DLD1 (cell line): ENCODE results near the gene ABCA1.
"Not testable (repeated sequence)": the region's sequence is repeated elsewhere in the genome, so short reads cannot be mapped to it uniquely, and the experiment has no call there.

Source experiments
- in situ Hi-C: cut with HindIII; loops from 2 replicates; pipeline ENCODE4 v1.10.0; 2017; ENCODE audit warnings: low sequenced_read_pairs

Gene ABCA1

DNA sequence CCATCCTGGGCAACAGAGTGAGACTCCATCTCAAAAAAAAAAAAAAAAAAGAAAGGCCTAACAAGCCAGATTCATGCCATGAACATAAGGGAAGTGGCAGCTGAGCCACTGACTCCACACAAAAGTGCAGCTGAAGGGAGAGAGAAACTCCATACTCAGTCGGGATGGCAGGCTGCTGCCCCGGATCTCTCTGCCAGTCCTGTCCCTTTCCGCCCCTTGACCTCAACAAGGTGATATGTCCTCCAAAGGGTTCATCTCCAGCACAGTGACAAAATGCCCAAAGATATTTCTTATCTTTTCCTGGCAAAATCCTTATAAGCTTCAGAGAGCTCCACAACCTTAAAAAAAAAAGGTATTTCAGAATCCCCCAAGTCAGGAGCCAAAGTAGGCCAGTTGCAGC, 52.6 kb downstream of the ABCA1 start:
- in situ Hi-C loops, result no loop called here

DNA sequence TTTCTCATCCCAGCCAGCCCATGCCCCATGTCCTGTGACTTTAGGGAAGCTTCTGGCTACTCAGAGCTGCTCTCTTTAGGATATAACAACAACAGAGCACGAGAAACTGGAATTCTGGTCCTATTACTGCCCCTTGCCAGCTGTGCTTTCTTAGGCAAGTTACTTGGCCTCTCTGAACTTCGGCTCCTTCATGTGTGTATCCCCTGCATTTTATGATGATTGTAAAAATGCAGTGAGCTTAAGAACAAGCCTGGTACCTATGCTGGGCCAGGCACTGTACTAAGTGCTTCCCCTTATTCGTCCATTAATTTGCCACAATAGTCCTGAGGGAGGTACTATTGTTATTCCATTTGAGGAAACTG, 54.5 kb downstream of the ABCA1 start:
- in situ Hi-C loops, result no loop called here

DNA sequence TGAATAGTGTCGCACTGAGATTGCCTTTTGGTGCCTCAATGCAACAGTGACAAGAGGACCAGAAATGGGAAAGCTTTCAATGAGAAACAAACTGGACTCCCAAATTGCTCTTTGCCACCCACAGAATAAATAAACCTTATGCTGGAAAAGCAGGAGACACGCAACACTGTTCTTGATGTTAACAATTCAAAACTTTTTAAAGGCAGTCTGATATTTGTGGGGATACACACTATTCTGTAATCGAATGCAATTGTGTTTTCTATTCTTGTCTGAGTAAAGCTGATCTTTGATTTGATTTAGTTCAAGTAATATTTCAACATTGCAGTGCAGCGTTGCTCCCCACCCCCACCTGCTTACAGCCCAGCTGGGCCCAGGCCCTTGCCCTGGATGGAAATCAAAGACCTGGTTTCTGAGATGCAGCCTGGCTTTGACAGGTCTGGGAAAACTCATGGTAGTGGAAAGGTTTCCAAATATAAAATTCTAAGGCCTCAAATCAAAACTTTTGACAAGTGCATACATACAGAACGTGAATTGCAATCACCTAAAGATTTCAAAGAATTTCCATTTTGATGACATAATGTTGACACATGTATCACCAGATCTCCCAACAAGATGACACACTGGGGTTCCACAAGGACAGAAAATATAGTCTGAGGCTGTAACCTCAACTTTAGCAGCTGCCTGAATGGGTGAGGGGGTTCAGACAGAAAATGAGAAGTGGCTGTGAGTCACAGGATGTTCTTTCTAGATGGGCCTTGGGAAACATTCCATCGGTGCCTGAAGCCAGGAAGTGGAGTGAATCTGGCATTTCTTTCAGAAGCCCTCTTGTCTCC, 55.1 kb downstream of the ABCA1 start:
- in situ Hi-C loops, result no loop called here

DNA sequence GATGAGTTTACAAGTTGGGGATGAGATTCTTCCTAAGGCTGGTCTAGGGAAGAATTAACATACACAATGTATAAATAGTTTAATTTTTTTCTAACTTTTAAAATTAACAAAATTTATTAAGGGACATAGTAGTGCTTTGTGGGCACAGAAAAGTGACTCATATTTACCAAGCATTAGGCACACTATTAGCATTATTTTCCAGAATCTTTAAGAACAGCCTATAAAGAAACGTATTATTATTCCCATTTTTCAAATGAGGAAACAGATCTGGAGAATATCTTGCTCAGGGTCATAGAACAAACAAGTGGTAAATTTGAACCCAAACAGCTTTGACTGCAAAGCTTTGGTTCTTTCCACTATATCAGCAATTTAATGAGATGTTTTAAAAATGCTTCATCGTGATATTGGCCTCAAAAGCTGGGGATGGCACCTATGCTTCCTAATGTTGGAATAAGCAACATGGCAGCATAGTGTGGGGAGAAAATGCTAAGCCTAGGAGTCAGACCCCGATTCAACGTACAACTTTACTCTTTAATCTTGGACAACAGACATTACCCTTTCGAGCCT, 55.9 kb downstream of the ABCA1 start:
- in situ Hi-C loops, result no loop called here

DNA sequence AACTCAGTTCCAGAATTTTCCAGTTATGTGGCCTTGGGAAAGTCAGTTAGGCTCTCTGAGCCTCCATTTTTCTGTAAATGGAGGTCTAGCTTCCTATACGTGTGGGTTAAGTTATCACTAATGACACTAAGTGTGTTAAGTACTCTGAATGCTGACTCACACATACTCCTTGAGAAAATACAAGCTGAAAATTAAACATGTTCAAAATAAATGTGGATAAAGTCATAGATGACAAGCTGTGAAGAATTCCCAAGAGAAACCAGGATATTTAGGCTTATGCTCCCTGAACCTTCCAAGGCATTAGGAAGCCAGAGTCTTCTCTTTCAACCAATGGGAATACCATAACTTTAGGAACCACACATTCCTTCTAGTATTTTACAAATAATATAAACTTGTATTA, 58.1 kb downstream of the ABCA1 start:
- in situ Hi-C loops, result no loop called here

DNA sequence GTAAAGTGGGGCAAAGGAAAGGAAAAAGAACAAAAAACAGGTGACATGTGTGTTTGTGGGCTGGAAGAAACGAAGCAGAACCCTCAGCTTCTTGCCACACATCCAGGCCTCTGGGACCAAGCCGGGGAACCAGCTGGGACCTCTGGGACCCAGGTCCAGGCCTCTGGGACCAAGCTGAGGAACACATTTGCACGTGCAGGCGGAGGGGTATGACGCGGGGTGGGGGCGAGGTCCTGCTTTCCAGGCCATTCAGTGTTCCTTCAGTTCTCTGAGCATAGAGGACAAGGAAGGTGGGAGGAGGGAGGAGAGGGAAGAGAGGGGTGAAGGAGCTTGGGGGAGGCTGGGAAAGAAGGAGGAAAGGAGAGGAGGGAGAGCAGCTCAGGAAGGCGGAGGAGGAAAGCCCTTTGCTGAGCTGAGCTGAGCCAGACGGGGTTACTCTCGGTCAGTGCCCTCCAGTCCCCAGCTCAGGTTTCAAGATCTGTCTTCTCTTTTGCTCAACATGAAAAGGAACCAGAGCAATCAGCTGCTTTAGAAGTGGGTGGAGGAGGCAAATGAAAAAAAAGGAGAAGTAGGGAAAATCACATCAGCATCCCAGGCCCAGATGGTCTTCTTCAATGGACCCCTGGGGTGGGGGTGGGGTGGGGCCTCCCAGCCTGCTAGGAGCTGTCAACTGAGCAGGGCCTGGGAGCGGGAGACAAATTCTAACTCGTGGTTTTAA, 59.1 kb downstream of the ABCA1 start:
- in situ Hi-C loops, result no loop called here

DNA sequence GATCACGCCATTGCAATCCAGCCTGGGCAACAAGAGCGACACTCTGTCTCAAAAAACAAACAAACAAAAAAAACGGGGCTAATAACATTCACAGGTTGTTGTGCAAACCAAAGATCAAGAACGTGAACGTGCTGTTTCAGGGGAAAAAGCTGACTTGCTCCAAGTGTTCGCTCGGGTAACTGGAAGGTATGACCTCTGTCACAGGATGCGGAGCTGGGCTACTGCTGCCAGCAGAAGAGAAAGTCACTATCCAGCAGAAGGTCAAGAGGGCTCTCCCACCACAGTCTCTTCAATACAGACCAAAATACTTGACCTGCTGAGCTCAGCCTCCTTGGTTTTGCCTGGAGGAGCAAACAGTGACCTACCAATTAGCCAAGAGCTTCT, 59.7 kb downstream of the ABCA1 start:
- in situ Hi-C loops, result no loop called here

DNA sequence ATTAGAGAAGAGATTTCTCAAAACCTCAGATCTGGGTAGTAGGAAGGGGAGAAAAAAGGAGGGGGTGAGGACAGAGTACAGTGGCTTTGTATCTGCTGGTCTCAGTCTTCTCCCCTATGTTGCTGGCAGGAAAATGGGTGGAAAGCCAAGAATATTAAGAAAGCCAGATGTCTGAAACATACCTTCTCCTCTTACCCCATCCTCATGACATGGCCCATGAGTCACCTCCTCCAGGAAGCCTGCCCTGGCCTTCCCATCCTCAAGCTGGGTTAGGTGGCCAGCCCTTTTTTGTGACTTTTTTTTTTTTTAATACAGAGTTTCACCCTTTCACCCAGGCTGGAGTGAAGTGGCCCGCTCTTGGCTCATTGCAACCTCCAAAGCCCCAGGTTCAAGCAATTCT, 61.8 kb downstream of the ABCA1 start:
- in situ Hi-C loops, result no loop called here

DNA sequence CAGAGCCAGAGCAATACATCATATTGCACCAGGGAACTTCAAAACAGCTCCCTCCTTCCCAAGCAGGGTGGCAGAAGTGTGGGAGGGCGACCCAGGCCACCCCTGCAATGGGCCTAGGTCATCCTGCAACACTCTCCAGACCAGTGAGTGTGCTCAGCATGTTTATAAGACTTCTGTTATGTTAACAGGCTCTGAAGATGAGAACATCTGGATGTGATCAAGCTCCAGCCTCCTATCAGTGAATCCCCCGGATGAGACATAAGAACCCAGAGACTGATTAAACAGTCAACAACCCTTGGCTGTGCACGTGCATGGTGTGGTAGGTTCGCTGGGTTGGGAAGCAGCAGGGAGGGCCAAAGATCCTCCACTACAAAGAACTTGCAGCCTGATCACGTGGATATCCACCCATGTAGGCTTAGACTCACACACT, 63.3 kb downstream of the ABCA1 start:
- in situ Hi-C loops, result no loop called here

DNA sequence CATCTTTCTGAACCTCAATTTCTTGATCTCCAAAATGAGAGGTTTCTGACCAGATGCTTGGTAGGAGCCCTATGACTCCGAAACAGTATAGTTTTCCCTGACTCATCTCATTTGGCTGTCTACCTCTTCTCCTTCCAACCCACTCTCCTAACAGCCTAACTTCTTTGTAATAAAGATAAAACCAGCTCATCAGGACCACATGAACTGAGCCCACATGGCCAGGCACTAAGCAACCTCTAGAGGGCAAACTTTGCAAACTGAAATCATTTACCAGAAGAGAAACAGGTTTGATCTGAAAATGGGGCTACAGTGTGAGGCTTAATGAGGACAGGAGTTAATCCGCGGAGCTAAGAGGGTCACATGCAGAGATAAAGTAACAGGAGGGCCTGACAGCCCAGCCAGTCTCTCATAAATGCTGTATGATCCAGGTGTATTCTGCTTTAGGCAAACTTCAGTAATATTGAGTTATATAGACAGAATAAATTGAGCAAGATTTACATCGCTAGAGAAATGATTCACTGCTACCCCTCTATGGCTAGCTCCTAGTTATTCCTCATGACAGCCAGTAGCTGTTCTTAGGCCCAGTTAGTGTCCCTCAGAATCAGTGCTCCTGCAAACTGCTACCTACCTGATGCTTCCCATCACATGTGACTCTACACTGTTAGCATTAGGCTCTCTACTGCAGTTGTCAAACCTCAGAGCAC, 64.6 kb downstream of the ABCA1 start:
- in situ Hi-C loops, result no loop called here

DNA sequence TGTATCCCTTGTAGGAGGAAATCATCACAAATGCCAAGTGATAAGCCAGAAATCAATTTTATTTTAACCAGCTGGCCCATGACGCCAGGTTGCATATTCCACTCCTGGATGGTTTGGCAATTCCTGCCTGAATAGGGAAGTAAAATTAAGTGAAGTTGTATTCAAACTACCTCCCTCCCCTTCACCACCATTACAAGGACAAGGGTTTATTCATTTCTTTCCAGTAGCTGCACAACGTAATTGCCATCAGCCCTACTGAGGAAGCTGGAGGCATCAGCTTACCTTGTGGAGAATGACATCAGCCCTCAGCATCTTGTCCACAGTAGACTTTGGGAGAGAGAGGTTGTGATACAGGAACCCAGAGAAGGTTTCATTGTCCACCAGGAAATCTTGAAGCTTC, 66.6 kb downstream of the ABCA1 start:
- in situ Hi-C loops, result no loop called here

DNA sequence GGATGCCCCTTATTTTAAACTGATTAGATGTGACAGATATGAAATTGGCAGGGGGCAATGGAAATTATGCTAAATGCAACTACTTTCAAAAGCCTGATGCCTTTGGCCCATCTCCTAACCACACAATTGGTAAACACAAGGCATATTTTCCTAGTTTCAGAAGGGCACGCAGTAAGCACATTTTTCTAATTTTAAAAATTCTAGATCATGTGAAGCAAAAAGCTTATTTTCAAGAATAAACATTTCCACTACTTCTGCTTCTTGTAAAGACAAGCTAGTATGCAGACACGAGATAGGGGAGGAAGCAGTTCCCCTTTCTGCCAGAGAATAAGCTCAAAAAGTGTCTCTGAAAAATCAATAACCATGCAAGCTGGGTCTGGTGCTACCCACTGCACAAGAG, 67.7 kb downstream of the ABCA1 start:
- in situ Hi-C loops, result no loop called here

DNA sequence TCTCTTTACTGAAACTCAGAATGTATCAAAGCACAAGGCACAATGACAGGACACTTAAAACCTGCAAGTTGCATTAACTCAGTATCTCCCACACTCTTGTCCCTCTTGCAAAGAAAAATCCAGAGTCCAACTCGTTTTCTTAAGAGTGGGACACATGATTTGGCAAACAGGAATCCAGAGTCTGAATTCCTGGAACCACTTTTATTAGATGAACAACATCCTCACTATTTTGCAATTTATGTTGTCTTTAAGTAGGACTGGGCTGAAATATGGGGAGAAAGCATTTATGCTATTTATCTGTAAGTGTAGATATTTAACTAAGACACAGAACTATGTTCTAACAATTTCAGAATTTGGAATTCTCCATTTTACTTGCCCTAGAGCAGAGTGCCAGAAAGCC, 69.1 kb downstream of the ABCA1 start:
- in situ Hi-C loops, result no loop called here

DNA sequence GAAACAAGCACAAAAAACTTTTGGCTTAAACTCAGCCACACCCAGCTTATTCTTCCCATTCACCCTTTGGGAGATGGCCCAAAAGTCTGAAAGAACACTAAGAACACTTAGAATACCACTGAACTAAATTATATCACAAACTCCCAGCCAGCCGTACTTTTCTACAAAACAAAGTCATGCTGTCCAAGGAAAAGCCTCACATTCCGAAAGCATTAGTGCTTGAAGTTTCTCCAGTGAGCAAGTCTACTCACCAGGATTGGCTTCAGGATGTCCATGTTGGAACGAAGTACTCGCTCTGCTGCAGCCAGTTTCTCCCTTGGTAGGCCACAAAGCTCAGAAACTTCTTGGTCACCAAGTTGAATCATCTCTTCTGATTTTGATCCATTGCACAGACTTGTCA, 69.7 kb downstream of the ABCA1 start:
- in situ Hi-C loops, result no loop called here

DNA sequence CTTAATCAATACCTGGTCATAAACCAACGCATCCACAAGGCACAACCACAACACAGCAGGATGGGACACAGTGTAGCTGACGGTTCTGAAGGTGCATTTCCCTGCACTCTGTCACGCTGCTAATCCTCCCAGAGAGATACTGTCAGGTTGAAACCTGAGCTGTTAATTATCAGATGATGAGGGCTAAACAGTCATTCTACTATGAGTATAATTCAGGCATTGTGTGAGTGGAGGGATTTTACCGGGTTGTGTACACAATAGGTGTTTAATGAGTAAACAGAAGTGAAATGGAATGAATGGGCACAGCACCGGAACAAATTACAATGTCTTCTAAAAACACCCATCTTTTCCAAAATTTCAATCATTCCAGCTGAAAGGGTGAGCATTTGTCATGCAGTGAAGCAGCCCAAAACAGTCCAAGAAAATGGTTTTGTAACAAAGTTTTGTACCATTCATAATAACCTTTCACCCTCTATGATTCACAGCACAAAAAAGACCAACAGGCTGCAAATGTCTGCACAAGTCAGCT, 71.5 kb downstream of the ABCA1 start:
- in situ Hi-C loops, result no loop called here

DNA sequence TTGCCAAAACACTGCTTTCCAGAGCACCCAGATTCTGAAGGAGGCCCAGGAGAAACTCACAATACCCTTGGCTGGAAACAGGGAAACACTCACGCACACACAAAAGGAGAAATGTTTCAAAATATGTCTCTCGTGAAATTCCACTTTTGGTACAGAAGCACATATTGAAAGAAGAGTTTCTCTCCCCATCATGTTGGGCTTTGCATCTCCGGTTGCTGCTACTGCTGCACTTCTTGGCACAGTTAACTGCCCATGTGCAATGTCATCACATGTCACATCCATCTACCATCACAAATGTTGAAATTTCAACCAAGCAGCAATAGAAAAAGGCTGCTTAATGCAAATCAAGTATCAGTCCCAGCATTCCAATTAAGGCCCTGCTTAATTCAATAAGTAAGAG, 72.1 kb downstream of the ABCA1 start:
- in situ Hi-C loops, result no loop called here

DNA sequence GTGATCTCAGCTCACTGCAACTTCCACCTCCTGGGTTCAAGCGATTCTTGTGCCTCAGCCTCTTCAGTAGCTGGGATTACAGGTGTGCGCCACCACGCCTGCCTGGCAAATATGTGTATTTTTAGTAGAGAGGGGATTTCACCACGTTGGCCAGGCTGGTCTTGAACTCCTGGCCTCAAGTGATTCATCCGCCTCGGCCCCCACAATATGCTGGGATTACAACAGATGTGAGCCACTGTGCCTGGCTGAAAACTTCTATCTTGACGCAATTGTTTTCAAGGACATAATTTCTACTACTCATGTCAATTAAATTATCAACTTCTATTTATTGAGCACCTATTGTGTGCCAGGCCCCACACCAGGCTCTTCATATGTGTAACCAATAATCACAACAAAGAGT, 72.7 kb downstream of the ABCA1 start:
- in situ Hi-C loops, result not testable (repeated sequence)

DNA sequence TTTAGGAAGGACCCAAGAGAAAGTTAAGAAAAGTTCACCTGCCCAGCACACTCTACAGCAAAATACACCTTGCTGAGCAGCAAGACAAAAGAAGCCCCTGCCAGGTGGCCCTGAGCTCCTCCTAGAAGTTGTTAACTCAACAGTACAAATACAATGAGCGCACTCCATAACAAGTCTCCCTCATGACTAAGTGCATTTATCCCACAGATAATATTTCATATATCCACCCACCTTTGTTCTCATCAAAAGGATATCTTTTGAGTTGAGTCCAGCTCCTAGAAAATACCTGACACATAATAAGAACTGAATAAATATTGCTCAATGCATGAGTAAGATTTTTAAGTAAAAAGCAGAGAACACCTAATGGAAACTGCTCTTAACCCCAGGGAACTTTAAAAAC, 73.3 kb downstream of the ABCA1 start:
- in situ Hi-C loops, result no loop called here

DNA sequence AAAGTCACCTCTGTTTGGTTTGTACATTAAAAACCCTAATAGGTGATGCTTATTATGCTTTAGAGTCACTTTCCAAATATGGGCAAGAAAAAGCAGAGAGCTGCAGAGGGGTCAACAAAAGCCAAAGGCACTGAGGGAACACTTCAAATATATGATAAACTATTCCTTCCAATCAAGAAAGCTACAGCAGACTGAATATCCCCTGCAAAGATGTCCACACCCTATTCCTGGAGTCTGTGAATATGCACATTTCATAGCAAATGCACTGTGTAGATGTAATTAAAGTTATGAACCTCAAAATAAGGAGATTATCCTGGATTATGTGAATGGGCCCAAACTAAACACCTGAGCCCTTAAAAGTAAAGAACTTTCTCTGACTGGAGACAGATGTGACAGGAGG, 74.3 kb downstream of the ABCA1 start:
- in situ Hi-C loops, result no loop called here

DNA sequence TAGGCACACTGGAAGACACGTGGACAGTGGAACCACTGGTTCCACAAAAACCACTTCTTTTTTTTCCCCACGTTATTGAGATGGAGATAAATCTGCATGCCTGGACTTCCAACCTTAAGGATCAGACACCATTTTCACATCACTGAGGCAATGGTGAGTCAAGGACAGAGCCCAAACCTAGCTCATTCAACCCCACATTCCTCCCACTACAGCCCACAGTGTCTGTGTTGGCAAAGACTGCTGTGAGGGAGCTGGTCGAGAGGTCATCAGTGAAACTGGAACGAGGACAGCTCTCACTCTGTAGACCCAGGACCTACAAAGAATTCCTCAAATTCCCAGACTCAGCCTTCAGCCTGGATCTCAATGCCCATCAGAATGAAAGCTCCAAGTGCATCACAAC, 74.8 kb downstream of the ABCA1 start:
- in situ Hi-C loops, result no loop called here

DNA sequence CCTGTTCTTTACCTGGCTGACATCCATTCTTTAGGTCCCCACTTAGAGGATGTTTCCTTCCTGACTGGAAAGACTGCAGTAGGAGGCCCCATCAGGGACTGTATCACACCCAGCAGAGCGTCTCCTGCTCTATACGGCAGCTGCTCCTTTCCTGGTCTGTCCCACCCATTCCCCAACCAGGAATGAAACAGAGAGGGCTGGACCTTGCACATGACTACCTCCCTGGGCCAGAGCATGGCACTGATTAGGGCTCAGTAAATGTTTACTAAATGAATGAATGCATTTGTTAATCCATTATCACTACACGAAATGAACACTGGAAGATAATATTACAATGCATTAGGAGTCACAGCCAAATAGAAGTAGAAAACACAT, 76.4 kb downstream of the ABCA1 start:
- in situ Hi-C loops, result no loop called here
